GM21360 (cell line): ENCODE measurements around the gene USP7.

Source experiments
- ATAC-seq: cut with Tn5 transposase; IDR thresholded peaks from one replicate; pipeline ENCODE4 v1.9.1; 2021; ENCODE audit warnings: mild to moderate bottlenecking, moderate library complexity; ENCODE audit not compliant: unreplicated experiment

The USP7 gene

DNA sequence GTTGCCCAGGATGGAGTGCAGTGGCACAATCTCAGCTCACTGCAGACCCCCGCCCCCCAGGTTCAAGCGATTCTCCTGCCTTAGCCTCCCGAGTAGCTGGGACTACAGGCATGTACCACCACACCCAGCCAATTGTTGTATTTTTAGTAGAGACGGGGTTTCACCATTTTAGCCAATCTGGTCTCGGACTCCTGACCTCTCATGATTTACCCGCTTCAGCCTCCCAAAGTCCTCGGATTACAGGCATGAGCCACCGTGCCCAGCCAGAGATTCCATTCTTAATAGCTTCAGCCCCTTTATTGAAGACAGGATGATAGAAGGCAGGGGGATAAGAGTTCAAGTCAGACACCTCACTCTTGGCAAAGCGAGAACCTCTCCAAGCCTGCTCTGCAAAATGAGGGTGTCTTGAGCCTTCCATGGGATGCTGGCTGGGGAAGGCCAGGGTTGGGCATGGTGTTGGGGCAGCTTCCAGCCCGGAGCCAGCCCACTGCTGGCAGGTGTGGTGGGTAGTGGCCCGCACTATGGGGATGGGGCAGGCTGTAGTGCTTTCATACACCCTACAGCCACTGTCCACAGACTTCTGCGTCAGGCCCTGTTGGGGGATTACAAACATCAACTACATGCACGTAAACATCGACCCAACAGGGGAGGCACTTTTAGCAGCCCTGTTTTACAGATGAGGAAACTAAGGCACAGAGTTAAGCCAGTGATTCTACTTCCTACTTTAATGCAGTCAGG, 98.4 kb downstream of the USP7 start:
- ATAC-seq = no peak

DNA sequence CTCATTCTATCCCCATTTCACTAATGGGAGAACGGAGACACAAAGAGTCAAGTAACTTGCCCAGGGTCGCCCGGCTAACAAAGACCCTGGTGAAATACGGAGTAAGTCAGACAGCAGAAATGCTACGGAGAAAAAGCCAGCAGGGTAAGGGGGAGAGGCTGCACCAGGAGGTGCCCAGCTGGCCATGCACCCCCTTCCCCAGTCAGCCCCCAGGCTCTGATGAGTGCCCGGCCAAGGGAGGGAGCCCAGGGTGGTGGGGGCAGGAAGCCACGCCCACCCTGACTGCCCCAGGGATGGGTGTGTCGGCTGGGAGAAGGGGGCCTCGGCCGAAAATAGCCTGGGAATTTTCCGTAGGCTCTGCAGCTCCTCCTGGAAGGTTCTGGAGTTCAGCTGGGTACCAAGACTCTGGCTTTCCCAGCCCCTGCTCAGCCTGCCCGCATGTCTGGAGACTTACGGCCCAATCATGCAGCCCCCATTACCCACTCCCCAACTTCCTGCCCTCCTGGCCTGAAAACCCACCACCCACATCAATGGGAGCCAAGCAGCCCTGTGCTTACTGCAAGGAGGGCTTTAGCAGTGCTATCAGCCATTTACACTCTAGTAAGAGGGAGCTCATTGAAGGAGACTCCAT, 99.1 kb downstream of the USP7 start:
- no peak for ATAC-seq

DNA sequence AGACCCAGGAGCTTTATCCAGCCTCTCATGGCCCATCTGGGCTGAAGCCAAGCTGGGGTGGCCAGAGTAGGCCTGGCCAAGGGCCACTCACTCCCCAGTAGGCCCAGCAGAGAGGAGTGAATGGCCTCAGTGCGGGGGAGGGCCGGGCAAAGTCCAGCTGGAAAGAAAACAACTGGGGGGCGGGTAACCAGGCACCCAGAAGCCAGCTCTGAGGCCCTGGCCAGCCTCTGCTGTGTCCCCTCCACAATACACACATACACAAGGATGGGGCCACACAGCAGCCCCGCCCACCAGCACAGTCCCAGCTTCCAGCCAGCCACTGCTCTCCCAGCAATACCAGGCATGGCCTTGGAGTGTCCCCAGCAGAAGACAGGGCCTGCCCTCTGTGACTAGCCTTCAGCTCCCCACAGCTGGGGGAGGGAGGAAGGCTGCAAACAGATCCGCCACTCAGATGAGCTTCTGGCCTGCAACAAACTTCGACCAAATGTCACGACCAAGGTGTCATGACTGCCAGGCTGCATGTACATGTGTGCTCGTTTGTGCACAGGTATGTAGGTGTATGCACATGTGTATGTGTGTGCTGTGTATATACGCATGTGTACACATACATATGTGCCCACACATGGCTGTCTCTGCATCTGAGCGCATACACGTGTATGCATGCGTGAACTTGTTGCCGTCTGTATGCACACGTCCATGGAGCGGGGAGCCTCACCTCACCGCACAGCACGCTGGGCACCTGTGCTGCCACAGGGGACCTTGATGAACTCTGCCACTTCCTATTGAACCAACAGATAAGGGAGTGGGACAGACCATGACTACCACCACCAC, 99.9 kb downstream of the USP7 start:
- no peak for ATAC-seq

GRCh38 chr16:8862309-8863130, 101.2 kb downstream of the USP7 start:
- ATAC-seq = no peak

GRCh38 chr16:8861563-8862308, 102.0 kb downstream of the USP7 start:
- no peak for ATAC-seq

- no peak for ATAC-seq
Observed at GRCh38 chr16:8859913-8860881, 103.5 kb downstream of the USP7 start.

DNA sequence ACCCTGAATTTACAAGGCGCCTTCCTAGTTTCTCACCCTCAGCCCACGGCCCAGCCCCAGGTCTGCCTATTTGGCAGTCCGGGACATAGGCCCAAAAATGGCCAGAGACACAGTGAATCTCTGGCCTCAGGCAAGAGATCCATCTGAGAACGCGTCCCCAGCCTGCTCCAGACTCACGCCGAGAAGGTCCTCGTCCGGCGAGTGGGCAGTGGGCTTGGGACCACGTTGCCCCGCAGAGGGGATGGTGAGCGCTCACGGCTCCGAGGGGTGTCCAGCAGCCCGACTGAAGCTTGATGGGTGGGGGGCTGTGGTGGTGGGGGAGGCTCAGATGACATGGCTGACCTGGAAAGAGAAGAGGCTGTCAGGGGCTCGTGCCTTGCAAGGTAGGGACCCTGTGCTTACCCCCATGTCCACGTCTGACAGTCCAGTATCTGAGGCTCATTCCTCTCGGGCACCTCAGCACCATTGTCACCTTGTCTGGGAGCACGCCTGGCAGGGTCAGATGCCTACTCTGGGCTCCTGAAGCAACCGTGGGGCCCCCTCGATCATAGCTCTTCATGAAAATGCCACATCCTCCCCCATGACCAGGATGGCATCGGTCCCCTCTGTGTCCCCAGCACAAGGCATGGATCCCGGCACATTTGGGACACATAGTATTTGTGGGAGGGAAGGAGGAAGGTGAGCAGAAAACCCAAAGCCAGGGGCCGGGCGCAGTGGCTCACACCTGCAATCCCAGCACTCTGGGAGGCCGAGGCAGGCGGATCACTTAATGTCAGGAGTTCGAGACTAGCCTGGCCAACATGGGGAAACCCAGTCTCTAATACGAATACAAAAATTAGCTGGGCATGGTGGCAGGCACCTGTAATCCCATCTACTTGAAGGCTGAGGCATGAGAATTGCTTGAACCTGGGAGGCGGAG, 104.5 kb downstream of the USP7 start:
- no peak for ATAC-seq

DNA sequence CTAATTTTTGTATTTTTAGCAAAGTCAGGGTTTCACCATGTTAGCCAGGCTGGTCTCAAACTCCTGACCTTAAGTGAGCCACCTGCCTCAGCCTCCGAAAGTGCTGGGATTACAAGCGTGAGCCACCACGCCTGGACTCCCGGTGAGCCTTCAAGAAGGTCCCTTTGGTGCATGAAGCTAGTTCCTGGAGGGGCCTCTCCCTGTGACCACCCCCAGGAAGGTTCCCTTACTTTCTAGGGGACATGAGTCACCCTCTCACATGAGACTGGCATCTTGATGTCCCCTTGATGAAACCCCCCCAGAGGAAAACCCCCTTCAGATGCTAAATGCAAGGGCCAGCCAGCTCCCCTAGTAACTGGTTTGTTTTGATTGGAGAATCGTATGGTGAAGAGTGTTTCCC, 107.7 kb downstream of the USP7 start:
- no peak for ATAC-seq

GRCh38 chr16:8855051-8855786, 108.5 kb downstream of the USP7 start:
- no peak for ATAC-seq

DNA sequence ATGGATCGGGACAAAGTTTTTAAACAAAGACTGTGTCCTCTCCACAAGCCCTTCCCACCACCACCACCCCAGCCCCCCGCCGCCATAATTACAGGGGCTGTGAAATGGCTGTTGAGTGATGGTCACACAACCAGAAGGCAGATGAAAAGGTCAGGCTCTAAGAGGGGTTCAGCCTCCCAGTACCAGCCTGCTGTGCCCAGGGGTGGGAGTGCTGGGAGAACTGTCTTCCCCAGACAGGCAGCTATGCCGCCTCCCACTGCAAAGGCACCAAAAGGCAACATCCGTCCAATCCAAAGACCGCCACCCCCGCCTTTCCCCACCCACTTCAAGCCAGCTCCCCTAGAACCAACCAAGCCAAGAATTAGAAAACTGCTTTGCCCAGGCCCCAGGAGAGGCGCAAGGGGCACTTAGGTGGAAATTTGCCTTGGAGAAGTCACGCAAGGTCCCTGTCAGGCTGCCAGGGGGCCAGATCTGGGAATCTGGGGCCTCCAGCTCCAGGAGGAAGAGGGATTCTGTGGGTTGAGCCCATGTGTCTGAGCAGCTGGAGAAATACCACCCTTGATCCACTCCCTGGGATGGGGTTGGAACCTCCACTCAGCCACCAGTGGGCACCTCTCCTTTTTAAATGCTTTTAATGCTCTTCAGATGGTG, 109.3 kb downstream of the USP7 start:
- ATAC-seq = no peak

- ATAC-seq = no peak
Observed at GRCh38 chr16:8853611-8854010, 110.1 kb downstream of the USP7 start.

GRCh38 chr16:8853150-8853549, 110.6 kb downstream of the USP7 start:
- no peak for ATAC-seq

DNA sequence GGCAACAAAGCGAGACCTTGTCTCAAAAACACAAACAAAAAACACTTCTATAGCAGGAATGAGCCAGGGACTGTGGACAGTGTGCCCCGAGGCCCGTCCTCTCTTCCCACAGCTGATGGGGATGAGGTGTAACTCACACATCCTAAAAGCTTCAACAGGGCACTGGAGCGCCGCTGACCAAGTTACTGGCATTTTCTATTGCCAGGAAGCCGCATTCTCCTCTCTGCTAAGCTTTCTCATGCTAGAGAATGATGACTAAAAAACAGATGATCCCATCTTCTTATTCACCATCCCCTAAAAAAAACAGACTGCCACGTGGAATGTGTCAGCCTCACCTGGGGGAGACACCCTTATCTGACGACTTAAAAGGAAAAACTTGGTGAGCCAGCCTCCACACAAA, 111.2 kb downstream of the USP7 start:
- ATAC-seq = no peak

DNA sequence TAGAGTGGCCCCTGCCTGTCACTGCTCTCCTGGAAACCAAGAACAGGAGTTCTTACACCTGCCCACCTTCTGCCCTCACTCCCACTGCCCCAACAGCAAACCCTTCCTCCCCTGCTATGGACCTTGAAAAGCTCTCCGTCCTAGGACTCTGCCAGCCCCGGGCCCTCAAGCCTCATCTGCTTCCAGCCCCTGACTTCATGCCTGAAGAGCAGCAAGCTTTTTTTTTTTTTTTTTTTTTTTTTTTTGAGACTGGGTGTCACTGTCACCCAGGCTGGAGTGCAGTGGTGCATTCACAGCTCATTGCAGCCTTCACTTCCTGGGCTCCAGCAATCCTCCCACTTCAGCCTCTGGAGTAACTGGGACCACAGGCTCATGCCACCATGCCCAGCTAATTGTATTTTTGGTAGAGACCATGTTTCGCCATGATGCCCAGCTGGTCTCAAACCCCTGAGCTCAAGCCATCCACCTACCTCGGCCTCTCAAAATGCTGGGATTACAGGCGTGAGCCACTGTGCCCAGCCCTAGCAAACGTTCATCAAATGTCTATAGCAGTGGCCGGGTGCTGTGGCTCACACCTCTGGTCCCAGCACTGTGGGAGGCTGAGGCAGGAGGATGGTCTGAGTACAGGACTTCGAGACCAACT, 111.8 kb downstream of the USP7 start:
- no peak for ATAC-seq

DNA sequence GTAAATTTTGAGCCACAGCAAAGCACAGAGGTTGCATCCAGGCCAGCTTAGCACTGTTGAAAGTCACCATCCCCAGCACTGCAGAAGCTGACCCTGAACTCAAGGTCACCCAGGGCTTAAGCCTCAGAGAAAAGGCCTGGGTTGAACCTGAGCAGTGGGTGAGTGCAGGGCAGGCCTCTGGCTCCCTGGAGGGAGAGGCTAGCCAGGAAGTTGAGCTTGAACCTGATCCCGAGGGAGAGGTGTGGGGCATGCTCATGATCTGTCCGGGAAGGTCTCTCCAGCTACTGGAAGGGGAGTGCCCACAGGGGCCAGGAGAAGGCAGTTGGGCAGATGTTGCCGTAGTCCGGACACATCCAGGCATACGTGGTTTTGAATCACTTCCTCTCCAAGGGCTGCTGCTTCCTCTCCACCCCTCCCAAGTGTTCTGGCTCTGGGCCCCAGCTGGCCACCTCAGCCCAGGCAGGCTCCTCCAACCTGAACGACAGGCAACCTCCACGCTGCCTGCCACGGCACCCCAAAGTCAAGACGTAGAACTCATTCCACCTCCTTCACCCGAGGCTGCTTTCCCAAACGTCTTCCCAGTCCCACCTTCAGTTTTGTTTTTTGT, 113.3 kb downstream of the USP7 start:
- no peak for ATAC-seq

GRCh38 chr16:8849411-8850011, 114.2 kb downstream of the USP7 start:
- ATAC-seq = no peak
